Measurements from ENCODE around the gene CDH24.
"Not testable (repeated sequence)": the region's sequence is repeated elsewhere in the genome, so short reads cannot be mapped to it uniquely, and the experiment has no call there.

The CDH24 gene

DNA sequence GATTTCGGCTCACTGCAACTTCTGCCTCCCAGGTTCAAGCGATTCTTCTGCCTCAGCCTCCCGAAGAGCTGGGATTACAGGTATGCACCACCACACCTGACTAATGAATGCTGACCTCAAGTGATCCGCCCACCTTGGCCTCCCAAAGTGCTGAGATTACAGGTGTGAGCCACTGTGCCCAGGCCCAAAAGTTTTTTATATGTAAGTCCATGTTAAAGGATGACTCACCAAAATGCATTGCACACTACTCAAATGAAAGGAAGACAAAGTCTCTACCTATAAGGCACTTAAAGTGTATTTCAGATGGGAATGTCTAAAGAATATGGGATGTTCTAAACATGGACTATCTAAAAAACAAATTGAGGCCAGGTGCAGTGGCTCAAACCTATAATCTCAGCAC lies 53.0 kb downstream of the CDH24 start:
- H3K27ac ChIP-seq (ENCODE audit: insufficient read depth in 1 of 2, low read depth in 1 of 2, low read length in 2 of 2, poor library complexity in 1 of 2, severe bottlenecking in 2 of 2); H3K27me3 ChIP-seq (replicated peaks in 2 of 5; ENCODE audit: control insufficient read depth in 4 of 5, insufficient read depth in 5 of 5, low read length in 4 of 5); DNase-seq; POLR2A ChIA-PET; H3K36me3 ChIP-seq (ENCODE audit: control insufficient read depth in 4 of 4, insufficient read depth in 4 of 4, low read length in 3 of 4); H3K4me3 ChIP-seq (ENCODE audit: control insufficient read depth in 1 of 7, extremely low read depth in 1 of 7, insufficient read depth in 4 of 7, low read depth in 2 of 7, low read length in 6 of 7); H3K9me3 ChIP-seq (ENCODE audit: control extremely low read depth in 1 of 5, control insufficient read depth in 4 of 5, insufficient read depth in 2 of 5, low read depth in 1 of 5, low read length in 4 of 5): not testable (repeated sequence)
- 100% methylated on average over 3 of the region's 4 CpGs for WGBS (ENCODE audit: insufficient coverage)
- peaks cover 8 to 30% (median 24%) of the 10 kb centered on the region in 4 experiments for H3K4me1 ChIP-seq (ENCODE audit: control extremely low read depth in 1 of 4, control insufficient read depth in 4 of 4, insufficient read depth in 4 of 4, low read length in 3 of 4)
- CTCF ChIA-PET, result interaction anchor here (0.6 to 34.1 kb wide), 2 partner anchors 9 to 48 kb away, joined by 3 to 933 read pairs; partner anchors contain the start of genes CDH24 and PSMB11

DNA sequence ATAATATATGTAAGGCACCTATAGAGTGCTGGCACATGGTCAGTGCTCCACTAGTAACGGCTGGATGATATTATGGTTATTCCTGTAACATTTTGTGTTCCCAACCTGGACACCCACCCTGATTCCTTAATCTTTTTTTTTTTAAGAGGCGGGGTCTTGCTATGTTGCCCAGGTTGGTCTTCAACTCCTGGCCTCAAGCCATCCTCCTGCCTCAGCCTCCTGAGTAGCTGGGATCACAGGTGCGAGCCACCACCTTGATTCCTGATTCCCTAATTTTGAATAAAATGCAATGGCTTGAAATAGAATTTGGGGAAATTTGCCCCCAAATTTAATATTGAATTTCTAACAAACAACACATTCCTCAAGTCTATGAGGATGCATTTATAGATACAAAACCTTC lies 54.7 kb downstream of the CDH24 start:
- H3K27me3 ChIP-seq (replicated peaks in 2 of 5; ENCODE audit: control insufficient read depth in 4 of 5, insufficient read depth in 5 of 5, low read length in 4 of 5), result no peaks in the 10 kb centered on the region
- WGBS (ENCODE audit: insufficient coverage), result 89% methylated on average over 1 of the region's 3 CpGs
- POLR2A ChIA-PET, result no interaction called here
- H3K36me3 ChIP-seq (ENCODE audit: control insufficient read depth in 4 of 4, insufficient read depth in 4 of 4, low read length in 3 of 4), result peaks cover 0 to 6% (median 0%) of the 10 kb centered on the region in 4 experiments
- H3K9me3 ChIP-seq (ENCODE audit: control extremely low read depth in 1 of 5, control insufficient read depth in 4 of 5, insufficient read depth in 2 of 5, low read depth in 1 of 5, low read length in 4 of 5), result no peaks in the 10 kb centered on the region
- H3K4me3 ChIP-seq (ENCODE audit: control insufficient read depth in 1 of 7, extremely low read depth in 1 of 7, insufficient read depth in 4 of 7, low read depth in 2 of 7, low read length in 6 of 7), result no peak overlapping the region
- no peak overlapping the region for H3K27ac ChIP-seq (ENCODE audit: insufficient read depth in 1 of 2, low read depth in 1 of 2, low read length in 2 of 2, poor library complexity in 1 of 2, severe bottlenecking in 2 of 2)
- DNase-seq, result no peak
- CTCF ChIA-PET, result interaction anchor here (1.6 to 34.1 kb wide), 3 partner anchors 9 to 50 kb away, joined by 4 to 933 read pairs (median 7); partner anchors contain the start of genes CDH24 and PSMB11
- peaks cover 8 to 17% (median 14%) of the 10 kb centered on the region in 4 experiments for H3K4me1 ChIP-seq (ENCODE audit: control extremely low read depth in 1 of 4, control insufficient read depth in 4 of 4, insufficient read depth in 4 of 4, low read length in 3 of 4)

DNA sequence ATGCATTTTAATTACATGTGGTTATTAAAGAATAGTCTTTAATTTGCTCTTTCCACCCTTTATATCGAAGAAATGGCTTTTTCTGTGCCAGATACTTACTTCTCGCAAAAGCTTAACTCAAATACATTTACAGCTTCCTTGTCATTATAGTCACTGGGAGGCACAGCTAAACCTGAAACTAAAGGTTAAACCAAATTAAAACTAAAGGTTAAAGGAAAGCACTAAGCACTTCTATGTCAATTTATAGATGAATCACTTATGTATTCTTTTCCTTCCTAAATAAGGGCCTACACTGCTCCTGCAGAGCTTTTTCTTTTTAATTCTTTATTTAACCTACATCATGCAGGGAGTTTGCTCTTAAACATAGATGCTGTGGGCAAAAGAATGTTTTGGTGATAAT lies 56.5 kb downstream of the CDH24 start:
- WGBS (ENCODE audit: insufficient coverage), result no CpG with 5 or more reads among the region's 2 CpGs
- ChIA-PET POLR2A (no interaction called here), CTCF (interaction anchor here (0.6 to 34.1 kb wide), 9 partner anchors 9 to 267 kb away, joined by 3 to 933 read pairs (median 3); partner anchors contain the start of genes AJUBA, CDH24 and PSMB11)

GRCh38 chr14:22998329-22999012 lies 58.8 kb downstream of the CDH24 start:
- DNase-seq, result no peak
- peaks cover 0 to 10% (median 3%) of the 10 kb centered on the region in 4 experiments for H3K36me3 ChIP-seq (ENCODE audit: control insufficient read depth in 4 of 4, insufficient read depth in 4 of 4, low read length in 3 of 4)
- no peaks in the 10 kb centered on the region for H3K9me3 ChIP-seq (ENCODE audit: control extremely low read depth in 1 of 5, control insufficient read depth in 4 of 5, insufficient read depth in 2 of 5, low read depth in 1 of 5, low read length in 4 of 5)
- H3K4me3 ChIP-seq (ENCODE audit: control insufficient read depth in 1 of 7, extremely low read depth in 1 of 7, insufficient read depth in 4 of 7, low read depth in 2 of 7, low read length in 6 of 7), result no peak overlapping the region
- no peak overlapping the region for H3K27ac ChIP-seq (ENCODE audit: insufficient read depth in 1 of 2, low read depth in 1 of 2, low read length in 2 of 2, poor library complexity in 1 of 2, severe bottlenecking in 2 of 2)
- H3K27me3 ChIP-seq (replicated peaks in 2 of 5; ENCODE audit: control insufficient read depth in 4 of 5, insufficient read depth in 5 of 5, low read length in 4 of 5), result no peaks in the 10 kb centered on the region
- 98% methylated on average over 14 of the region's 16 CpGs for WGBS (ENCODE audit: insufficient coverage)
- peaks cover 0 to 4% (median under 1%) of the 10 kb centered on the region in 4 experiments for H3K4me1 ChIP-seq (ENCODE audit: control extremely low read depth in 1 of 4, control insufficient read depth in 4 of 4, insufficient read depth in 4 of 4, low read length in 3 of 4)
- ChIA-PET CTCF (interaction anchor here (1.1 to 34.1 kb wide), 4 partner anchors 8 to 54 kb away, joined by 3 to 933 read pairs (median 61); partner anchors contain the start of genes AJUBA, CDH24 and PSMB11), POLR2A (interaction anchor here (1.1 kb wide), 1 partner anchor 37 kb away, joined by 3 read pairs; no protein-coding TSS in a partner anchor)

More for the DNA sequence above, 56.5 kb downstream of the CDH24 start:
- Histone ChIP-seq H3K36me3 (ENCODE audit: control insufficient read depth in 4 of 4, insufficient read depth in 4 of 4, low read length in 3 of 4) (peaks cover 0 to 6% (median 2%) of the 10 kb centered on the region in 4 experiments), H3K27me3 (replicated peaks in 2 of 5; ENCODE audit: control insufficient read depth in 4 of 5, insufficient read depth in 5 of 5, low read length in 4 of 5) (no peaks in the 10 kb centered on the region), H3K4me1 (ENCODE audit: control extremely low read depth in 1 of 4, control insufficient read depth in 4 of 4, insufficient read depth in 4 of 4, low read length in 3 of 4) (peaks cover 0 to 7% (median 4%) of the 10 kb centered on the region in 4 experiments), H3K27ac (ENCODE audit: insufficient read depth in 1 of 2, low read depth in 1 of 2, low read length in 2 of 2, poor library complexity in 1 of 2, severe bottlenecking in 2 of 2) (no peak overlapping the region), H3K4me3 (ENCODE audit: control insufficient read depth in 1 of 7, extremely low read depth in 1 of 7, insufficient read depth in 4 of 7, low read depth in 2 of 7, low read length in 6 of 7) (no peak overlapping the region), H3K9me3 (ENCODE audit: control extremely low read depth in 1 of 5, control insufficient read depth in 4 of 5, insufficient read depth in 2 of 5, low read depth in 1 of 5, low read length in 4 of 5) (no peaks in the 10 kb centered on the region)
- no peak for DNase-seq

- Histone ChIP-seq H3K36me3 (ENCODE audit: control insufficient read depth in 4 of 4, insufficient read depth in 4 of 4, low read length in 3 of 4) (peaks cover 0 to 10% (median 5%) of the 10 kb centered on the region in 4 experiments), H3K4me3 (ENCODE audit: control insufficient read depth in 1 of 7, extremely low read depth in 1 of 7, insufficient read depth in 4 of 7, low read depth in 2 of 7, low read length in 6 of 7) (no peak overlapping the region), H3K4me1 (ENCODE audit: control extremely low read depth in 1 of 4, control insufficient read depth in 4 of 4, insufficient read depth in 4 of 4, low read length in 3 of 4) (peaks cover 0 to 4% (median under 1%) of the 10 kb centered on the region in 4 experiments), H3K27me3 (replicated peaks in 2 of 5; ENCODE audit: control insufficient read depth in 4 of 5, insufficient read depth in 5 of 5, low read length in 4 of 5) (no peaks in the 10 kb centered on the region), H3K9me3 (ENCODE audit: control extremely low read depth in 1 of 5, control insufficient read depth in 4 of 5, insufficient read depth in 2 of 5, low read depth in 1 of 5, low read length in 4 of 5) (no peaks in the 10 kb centered on the region), H3K27ac (ENCODE audit: insufficient read depth in 1 of 2, low read depth in 1 of 2, low read length in 2 of 2, poor library complexity in 1 of 2, severe bottlenecking in 2 of 2) (no peak overlapping the region)
- POLR2A ChIA-PET, result interaction anchor here (1.1 kb wide), 1 partner anchor 38 kb away, joined by 3 read pairs; no protein-coding TSS in a partner anchor
- CTCF ChIA-PET, result interaction anchor here (1.1 to 34.1 kb wide), 4 partner anchors 9 to 55 kb away, joined by 3 to 933 read pairs (median 61); partner anchors contain the start of genes AJUBA, CDH24 and PSMB11
- WGBS (ENCODE audit: insufficient coverage), result 69% methylated on average over 2 of the region's 9 CpGs
- no peak for DNase-seq
These were observed 59.5 kb downstream of the CDH24 start for GRCh38 chr14:22997676-22998323.
